Fibroblast of lung (primary cell): ENCODE data around the gene LRP1.

Experiments used
- EZH2 ChIP-seq: IDR thresholded peaks from 2 replicates; pipeline ENCODE4 v1.5.1; 2012; ENCODE audit warnings: low read length, control low read depth, mild to moderate bottlenecking; ENCODE audit errors: missing control alignments
- TF ChIP-seq, protein P1 (sequence below), 2 donors: IDR thresholded peaks in 1 of 2; conservative IDR thresholded peaks in 1 of 2; 1 replicate in 1 of 2; 2 replicates in 1 of 2; pipeline ENCODE4 v1.5.1; 2011 to 2012; ENCODE audit warnings: low read length in 2 of 2, control low read depth in 1 of 2, inconsistent platforms in 1 of 2, low read depth in 1 of 2, mild to moderate bottlenecking in 1 of 2

DNA sequence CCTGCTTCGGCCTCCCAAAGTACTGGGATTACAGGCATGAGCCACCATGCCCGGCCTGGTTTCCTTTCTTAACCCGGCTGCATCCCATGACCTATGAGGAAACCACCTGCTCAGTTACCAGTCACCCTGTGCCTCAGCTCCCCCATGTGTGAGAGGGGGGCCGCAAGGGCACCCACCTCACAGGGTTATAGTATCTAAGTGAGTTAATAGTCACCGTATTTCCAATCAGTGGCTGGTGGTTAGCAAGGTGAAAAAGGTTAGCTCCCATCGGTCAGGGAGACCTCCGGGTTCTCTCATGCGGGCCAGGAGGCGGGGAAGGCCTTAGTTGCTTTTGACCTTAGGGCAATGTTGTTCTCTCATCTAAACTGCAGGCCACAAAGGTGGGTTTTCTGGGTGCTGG, 6.7 kb downstream of the LRP1 start:
- TF ChIP-seq, protein P1, sequence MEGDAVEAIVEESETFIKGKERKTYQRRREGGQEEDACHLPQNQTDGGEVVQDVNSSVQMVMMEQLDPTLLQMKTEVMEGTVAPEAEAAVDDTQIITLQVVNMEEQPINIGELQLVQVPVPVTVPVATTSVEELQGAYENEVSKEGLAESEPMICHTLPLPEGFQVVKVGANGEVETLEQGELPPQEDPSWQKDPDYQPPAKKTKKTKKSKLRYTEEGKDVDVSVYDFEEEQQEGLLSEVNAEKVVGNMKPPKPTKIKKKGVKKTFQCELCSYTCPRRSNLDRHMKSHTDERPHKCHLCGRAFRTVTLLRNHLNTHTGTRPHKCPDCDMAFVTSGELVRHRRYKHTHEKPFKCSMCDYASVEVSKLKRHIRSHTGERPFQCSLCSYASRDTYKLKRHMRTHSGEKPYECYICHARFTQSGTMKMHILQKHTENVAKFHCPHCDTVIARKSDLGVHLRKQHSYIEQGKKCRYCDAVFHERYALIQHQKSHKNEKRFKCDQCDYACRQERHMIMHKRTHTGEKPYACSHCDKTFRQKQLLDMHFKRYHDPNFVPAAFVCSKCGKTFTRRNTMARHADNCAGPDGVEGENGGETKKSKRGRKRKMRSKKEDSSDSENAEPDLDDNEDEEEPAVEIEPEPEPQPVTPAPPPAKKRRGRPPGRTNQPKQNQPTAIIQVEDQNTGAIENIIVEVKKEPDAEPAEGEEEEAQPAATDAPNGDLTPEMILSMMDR (conservative IDR thresholded peaks at IDR 0.05 in 1 of 2, IDR thresholded peaks at IDR 0.05 in 1 of 2; ENCODE audit: low read depth in 1 of 2, low read length in 2 of 2) = no peak
- TF ChIP-seq EZH2 = no peak
